H1 (cell line): ENCODE results near the gene RGPD6. TPM values are rescaled to one million over a fixed set of nuclear protein-coding genes. Genes with fewer than 3 reads are reported as not detected.
"Not testable (repeated sequence)": the region's sequence is repeated elsewhere in the genome, so short reads cannot be mapped to it uniquely, and the experiment has no call there.

ENCODE experiments used
- CTCF ChIA-PET: fragments of 300-600 bp; sonication (Branson Sonifier 250); formaldehyde crosslinking; loops from one replicate; lab custom pipeline; 2021; ENCODE audit not compliant: partially characterized antibody; lab: Charles Lee
- POLR2A ChIA-PET: fragments of 300-600 bp; sonication (Branson Sonifier 250); formaldehyde crosslinking; loops from one replicate; lab custom pipeline; 2021; ENCODE audit warnings: inconsistent platforms; ENCODE audit not compliant: partially characterized antibody; lab: Charles Lee
- DNase-seq, 2 experiments: peaks; one replicate each; pipeline versions ENCODE4 v3.0.0 to v3.0.0-alpha.2; 2010 to 2022; ENCODE audit warnings: low spot score in 2 of 2, low read depth in 1 of 2, mixed read lengths in 1 of 2
- FAIRE-seq: peaks from 2 replicates; lab custom pipeline; 2011; peaks lifted over from hg19 to GRCh38; lab: Jason Lieb, UNC
- H2AFZ ChIP-seq: 2 replicates; pipeline ENCODE4 v1.8.1; 2012; ENCODE audit warnings: low read length, inconsistent platforms
- H2AK5ac ChIP-seq: 2 replicates; pipeline ENCODE4 v1.6.1; 2013; ENCODE audit warnings: low read depth, low read length
- H2BK120ac ChIP-seq: replicated peaks from 2 replicates; pipeline ENCODE3; 2013; ENCODE audit warnings: low read depth, low read length, inconsistent platforms
- H2BK12ac ChIP-seq: 2 replicates; pipeline ENCODE4 v1.6.1; 2013; ENCODE audit warnings: low read depth, low read length
- H2BK15ac ChIP-seq: 2 replicates; pipeline ENCODE4 v1.6.1; 2013; ENCODE audit warnings: low read length
- H2BK20ac ChIP-seq: 2 replicates; pipeline ENCODE4 v1.6.1; 2013; ENCODE audit warnings: low read length
- H2BK5ac ChIP-seq: 2 replicates; pipeline ENCODE4 v1.6.1; 2013; ENCODE audit warnings: low read depth, low read length
- H3K14ac ChIP-seq: 2 replicates; pipeline ENCODE4 v1.6.1; 2013; ENCODE audit warnings: inconsistent platforms; ENCODE audit not compliant: insufficient read length
- H3K18ac ChIP-seq: 2 replicates; pipeline ENCODE4 v1.6.1; 2013; ENCODE audit warnings: low read length; ENCODE audit errors: extremely low read depth
- H3K23ac ChIP-seq: 2 replicates; pipeline ENCODE4 v1.6.1; 2013; ENCODE audit warnings: inconsistent platforms; ENCODE audit not compliant: insufficient read length
- H3K23me2 ChIP-seq: 2 replicates; pipeline ENCODE4 v1.6.1; 2013; ENCODE audit warnings: low read depth, low read length
- H3K27ac ChIP-seq: 2 replicates; pipeline ENCODE4 v1.6.1; 2011; ENCODE audit warnings: low read depth, low read length, inconsistent platforms
- H3K27me3 ChIP-seq, 4 experiments: replicated peaks in 1 of 4; 1 replicate in 1 of 4; 2 replicates in 3 of 4; pipeline versions ENCODE4 v1.6.1 to v1.8.1; 2011 to 2013; ENCODE audit warnings: low read length in 3 of 4, mild to moderate bottlenecking in 3 of 4, inconsistent platforms in 2 of 4, mixed read lengths in 2 of 4, moderate library complexity in 1 of 4; ENCODE audit not compliant: control insufficient read depth in 3 of 4, insufficient read depth in 3 of 4; ENCODE audit errors: extremely low read depth in 1 of 4
- H3K36me3 ChIP-seq, 4 experiments: 2 replicates each; pipeline versions ENCODE4 v1.6.1 to v1.8.1; 2011 to 2013; ENCODE audit warnings: mild to moderate bottlenecking in 4 of 4, low read length in 3 of 4, moderate library complexity in 2 of 4, control low read depth in 1 of 4, inconsistent platforms in 1 of 4; ENCODE audit not compliant: insufficient read depth in 4 of 4, control insufficient read depth in 2 of 4
- H3K4ac ChIP-seq: replicated peaks from 2 replicates; pipeline ENCODE3; 2013; ENCODE audit warnings: low read length, low read depth, mixed read lengths, inconsistent platforms; ENCODE audit not compliant: insufficient read length
- H3K4me1 ChIP-seq, 4 experiments: replicated peaks in 1 of 4; 1 replicate in 1 of 4; 2 replicates in 3 of 4; pipeline versions ENCODE4 v1.6.1 to v1.8.1; 2011 to 2013; ENCODE audit warnings: low read length in 3 of 4, inconsistent platforms in 2 of 4, mixed read lengths in 1 of 4; ENCODE audit not compliant: insufficient read depth in 4 of 4, control insufficient read depth in 3 of 4
- H3K4me2 ChIP-seq, 2 experiments: 2 replicates each; pipeline versions ENCODE4 v1.6.1 to v1.8.1; 2011 to 2013; ENCODE audit warnings: low read depth in 2 of 2, low read length in 2 of 2, control low read depth in 1 of 2, inconsistent platforms in 1 of 2, mild to moderate bottlenecking in 1 of 2; ENCODE audit not compliant: insufficient read depth in 1 of 2
- H3K4me3 ChIP-seq, 4 experiments: fragments of 200-600, 300-600 bp in 1 of 4; sonication (generic), shearing (Covaris generic), sonication (Bioruptor Twin) in 1 of 4; 2 replicates each; pipeline versions ENCODE4 v1.5.1 to v1.8.1; 2011 to 2016; ENCODE audit warnings: low read length in 4 of 4, low read depth in 3 of 4, control low read depth in 2 of 4, inconsistent platforms in 2 of 4, mild to moderate bottlenecking in 2 of 4, mixed read lengths in 1 of 4, moderate library complexity in 1 of 4; ENCODE audit not compliant: insufficient read depth in 2 of 4; ENCODE audit errors: extremely low read depth in 1 of 4
- H3K56ac ChIP-seq: replicated peaks from 2 replicates; pipeline ENCODE3; 2013; ENCODE audit warnings: low read depth, mild to moderate bottlenecking, mixed read lengths, low read length, inconsistent platforms; ENCODE audit not compliant: insufficient read length
- H3K79me1 ChIP-seq: 2 replicates; pipeline ENCODE4 v1.6.1; 2013; ENCODE audit warnings: low read depth, low read length, control low read depth
- H3K79me2 ChIP-seq, 2 experiments: 2 replicates each; pipeline versions ENCODE4 v1.6.1 to v1.8.1; 2012 to 2013; ENCODE audit warnings: low read length in 2 of 2, mild to moderate bottlenecking in 2 of 2, inconsistent platforms in 1 of 2; ENCODE audit not compliant: insufficient read depth in 2 of 2, control insufficient read depth in 1 of 2
- H3K9ac ChIP-seq, 4 experiments: replicated peaks in 1 of 4; 1 replicate in 1 of 4; 2 replicates in 3 of 4; pipeline versions ENCODE4 v1.6.1 to v1.8.1; 2011 to 2013; ENCODE audit warnings: low read depth in 3 of 4, low read length in 3 of 4, control low read depth in 2 of 4, mild to moderate bottlenecking in 2 of 4, moderate library complexity in 2 of 4, inconsistent platforms in 1 of 4; ENCODE audit errors: extremely low read depth in 1 of 4
- H3K9me3 ChIP-seq, 2 experiments: 2 replicates each; pipeline versions ENCODE4 v1.6.1 to v1.8.1; 2012 to 2013; ENCODE audit warnings: mild to moderate bottlenecking in 2 of 2, moderate library complexity in 2 of 2, control low read depth in 1 of 2, inconsistent platforms in 1 of 2, low read depth in 1 of 2, low read length in 1 of 2, mixed read lengths in 1 of 2; ENCODE audit not compliant: insufficient read depth in 2 of 2
- H4K20me1 ChIP-seq, 2 experiments: replicated peaks in 1 of 2; 2 replicates each; pipeline versions ENCODE3 to v1.8.1; 2011 to 2013; ENCODE audit warnings: inconsistent platforms in 2 of 2, low read length in 2 of 2, mild to moderate bottlenecking in 1 of 2; ENCODE audit not compliant: insufficient read depth in 2 of 2, control insufficient read depth in 1 of 2
- H4K5ac ChIP-seq: 2 replicates; pipeline ENCODE4 v1.6.1; 2013; ENCODE audit warnings: low read length, low read depth, mixed read lengths, inconsistent platforms; ENCODE audit not compliant: insufficient read length
- H4K8ac ChIP-seq: 2 replicates; pipeline ENCODE4 v1.8.0; 2013; ENCODE audit warnings: mild to moderate bottlenecking, moderate library complexity, low read length, inconsistent platforms; ENCODE audit not compliant: insufficient read depth; ENCODE audit errors: extremely low read depth
- H4K91ac ChIP-seq: replicated peaks from 2 replicates; pipeline ENCODE3; 2013; ENCODE audit warnings: low read length, mixed read lengths, inconsistent platforms; ENCODE audit not compliant: insufficient read length
- WGBS, 2 experiments: shearing (Covaris generic) in 1 of 2; methylation state at CpG; one replicate each; pipeline versions ENCODE4 v1.1.6 to v1.1.7; 2013 to 2015; ENCODE audit warnings: low lambda C conversion rate in 2 of 2, mixed read lengths in 2 of 2, inconsistent platforms in 1 of 2, low coverage in 1 of 2, missing lambda C conversion rate in 1 of 2; ENCODE audit not compliant: insufficient replicate concordance in 2 of 2, insufficient coverage in 1 of 2, insufficient read length in 1 of 2; ENCODE audit errors: extremely low coverage in 1 of 2, missing lambda C conversion rate in 1 of 2; 5-methylcytosine and 5-hydroxymethylcytosine counted together
- polyA plus RNA-seq, 7 experiments: library from polyadenylated mRNA; depleted of rRNA in 3 of 7; stranded (reverse) in 5 of 7; unstranded in 2 of 7; fragments of >200 nt in 5 of 7; fragments of 200-250 nt in 2 of 7; gene quantifications; 1 replicate in 5 of 7; 2 replicates in 1 of 7; 4 replicates in 1 of 7; pipeline versions ENCODE4 v1.2.1 to v1.2.3, GENCODE V29; 2011 to 2013; ENCODE audit warnings: missing spikeins in 2 of 7, mixed read lengths in 2 of 7
- total RNA-seq: library from RNA; stranded (reverse); fragmentation: NEBNext Ultra II Directional; extraction: Animal tissue kit (Norgen Biotek cat#: 25700); gene quantifications from 2 replicates; pipeline ENCODE4 v1.2.1, GENCODE V29; 2021

The RGPD6 gene
- total and polyA plus RNA-seq, 2 of the 8 experiments (the other 6 are each of a cell fraction or from before 2014, with no cell fraction given), result 4.9 to 15.0 TPM

- H4K8ac ChIP-seq, H2BK12ac ChIP-seq, H3K23me2 ChIP-seq, H3K36me3 ChIP-seq, H2BK120ac ChIP-seq, H3K4me2 ChIP-seq, H2AK5ac ChIP-seq, CTCF ChIA-PET, H3K79me2 ChIP-seq, H2AFZ ChIP-seq, H2BK20ac ChIP-seq, DNase-seq, H3K4ac ChIP-seq, H3K23ac ChIP-seq, FAIRE-seq, H4K91ac ChIP-seq, H3K79me1 ChIP-seq, H4K5ac ChIP-seq, POLR2A ChIA-PET, H2BK15ac ChIP-seq, H3K14ac ChIP-seq, H3K4me1 ChIP-seq, H3K9ac ChIP-seq, H3K18ac ChIP-seq, H2BK5ac ChIP-seq, H3K27me3 ChIP-seq, H3K9me3 ChIP-seq, H3K56ac ChIP-seq, H3K27ac ChIP-seq, H4K20me1 ChIP-seq, H3K4me3 ChIP-seq: not testable (repeated sequence)
- WGBS, 2 experiments, result no CpG with 5 or more reads among the region's 6 CpGs
Measured at GRCh38 chr2:110496027-110496426, 81.0 kb downstream of the RGPD6 start.

DNA sequence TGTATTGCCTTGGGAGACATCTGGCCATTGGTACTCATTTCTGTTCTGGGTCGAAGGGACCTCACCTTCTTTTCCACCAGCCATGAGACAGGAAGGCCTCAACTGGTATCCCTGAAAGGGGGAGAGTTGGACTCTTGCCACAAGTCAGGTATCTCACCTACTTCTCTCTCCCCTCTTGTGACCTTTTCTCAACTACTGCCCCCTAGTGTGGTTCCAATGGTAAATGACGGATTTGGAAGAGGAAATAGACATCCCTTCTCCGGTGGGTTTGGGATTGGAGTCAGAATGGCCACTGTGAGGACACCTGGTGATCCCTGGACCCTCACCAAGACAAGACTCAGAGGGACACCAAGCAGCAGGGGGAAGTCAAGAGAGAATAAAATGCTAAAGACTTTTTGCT, 82.5 kb downstream of the RGPD6 start:
- H2BK120ac ChIP-seq, H3K36me3 ChIP-seq, H3K14ac ChIP-seq, H3K79me2 ChIP-seq, H4K20me1 ChIP-seq, H3K4ac ChIP-seq, H4K5ac ChIP-seq, H3K23me2 ChIP-seq, H2AFZ ChIP-seq, FAIRE-seq, H3K4me3 ChIP-seq, DNase-seq, H4K91ac ChIP-seq, H2BK20ac ChIP-seq, H3K56ac ChIP-seq, H2BK15ac ChIP-seq, H2BK12ac ChIP-seq, POLR2A ChIA-PET, H3K27ac ChIP-seq, H3K23ac ChIP-seq, H3K9ac ChIP-seq, H3K4me1 ChIP-seq, H3K9me3 ChIP-seq, H2AK5ac ChIP-seq, CTCF ChIA-PET, H3K18ac ChIP-seq, H4K8ac ChIP-seq, H2BK5ac ChIP-seq, H3K27me3 ChIP-seq, H3K79me1 ChIP-seq, H3K4me2 ChIP-seq: not testable (repeated sequence)
- WGBS, 2 experiments, result no CpG with 5 or more reads among the region's 3 CpGs
